Fibroblast of lung (primary cell): ENCODE measurements around the gene EGR4. TPM values are rescaled to one million over a fixed set of nuclear protein-coding genes. Genes with fewer than 3 reads are reported as not detected.
A peak's percentile ranks its signal among the peaks of the same experiment; 100 is the strongest.

Experiments
- DNase-seq, 2 donors: peaks; one replicate each; pipeline versions ENCODE4 v3.0.0 to v3.0.0-alpha.2; 2010; ENCODE audit warnings: low read depth in 2 of 2
- H2AFZ ChIP-seq: 2 replicates; pipeline ENCODE4 v1.5.1; 2012; ENCODE audit warnings: low read length, control low read depth, inconsistent platforms
- H3K27ac ChIP-seq: 2 replicates; pipeline ENCODE4 v1.5.1; 2011; ENCODE audit warnings: low read length, control low read depth; ENCODE audit not compliant: insufficient read depth
- H3K27me3 ChIP-seq: 2 replicates; pipeline ENCODE4 v1.5.1; 2011; ENCODE audit warnings: mild to moderate bottlenecking, low read length; ENCODE audit not compliant: control insufficient read depth, insufficient read depth
- H3K36me3 ChIP-seq: 2 replicates; pipeline ENCODE4 v1.5.1; 2011; ENCODE audit warnings: low read length; ENCODE audit not compliant: control insufficient read depth, insufficient read depth
- H3K4me1 ChIP-seq: 2 replicates; pipeline ENCODE4 v1.5.1; 2011; ENCODE audit warnings: low read length; ENCODE audit not compliant: control insufficient read depth, insufficient read depth; ENCODE audit errors: extremely low read depth
- H3K4me2 ChIP-seq: 2 replicates; pipeline ENCODE4 v1.5.1; 2011; ENCODE audit warnings: low read length, control low read depth; ENCODE audit not compliant: insufficient read depth; ENCODE audit errors: extremely low read depth
- H3K4me3 ChIP-seq, 4 experiments: fragments of 200-600 bp in 1 of 4; sonication (generic) in 1 of 4; replicated peaks in 1 of 4; 2 replicates each; pipeline ENCODE4 v1.5.1; 2011 to 2016; ENCODE audit warnings: low read length in 4 of 4, low read depth in 3 of 4, mild to moderate bottlenecking in 3 of 4, control low read depth in 2 of 4, inconsistent platforms in 1 of 4, mixed read lengths in 1 of 4; ENCODE audit not compliant: insufficient read depth in 1 of 4; ENCODE audit errors: control extremely low read depth in 1 of 4
- H3K79me2 ChIP-seq: 2 replicates; pipeline ENCODE4 v1.5.1; 2012; ENCODE audit warnings: mild to moderate bottlenecking, low read length, inconsistent platforms; ENCODE audit not compliant: control insufficient read depth, insufficient read depth
- H3K9ac ChIP-seq: 2 replicates; pipeline ENCODE4 v1.5.1; 2011; ENCODE audit warnings: mild to moderate bottlenecking, low read length, control low read depth; ENCODE audit not compliant: insufficient read depth
- H3K9me3 ChIP-seq: 2 replicates; pipeline ENCODE4 v1.5.1; 2012; ENCODE audit warnings: low read depth, low read length; ENCODE audit not compliant: control insufficient read depth, insufficient read depth
- H4K20me1 ChIP-seq: 2 replicates; pipeline ENCODE4 v1.5.1; 2011; ENCODE audit warnings: low read length; ENCODE audit not compliant: control insufficient read depth, insufficient read depth; ENCODE audit errors: extremely low read depth
- CTCF ChIP-seq, 2 donors: IDR thresholded peaks in 1 of 2; conservative IDR thresholded peaks in 1 of 2; 1 replicate in 1 of 2; 2 replicates in 1 of 2; pipeline ENCODE4 v1.5.1; 2011 to 2012; ENCODE audit warnings: low read length in 2 of 2, control low read depth in 1 of 2, inconsistent platforms in 1 of 2, low read depth in 1 of 2, mild to moderate bottlenecking in 1 of 2
- EZH2 ChIP-seq: IDR thresholded peaks from 2 replicates; pipeline ENCODE4 v1.5.1; 2012; ENCODE audit warnings: low read length, control low read depth, mild to moderate bottlenecking; ENCODE audit errors: missing control alignments
- polyA plus RNA-seq, 2 donors: library from polyadenylated mRNA; depleted of rRNA in 1 of 2; stranded (reverse) in 1 of 2; unstranded in 1 of 2; fragments of >200 nt; gene quantifications; 2 replicates each; pipeline ENCODE4 v1.2.1, GENCODE V29; 2011 to 2012; ENCODE audit warnings: missing spikeins in 1 of 2
- total RNA-seq: library from RNA; depleted of rRNA; stranded (reverse); fragments of >200 nt; gene quantifications from 2 replicates; pipeline ENCODE4 v1.2.1, GENCODE V29; 2014

EGR4 gene
- total and polyA plus RNA-seq, 2 donors (not counting 1 experiment from before 2014, with no cell fraction given): not detected

- TF ChIP-seq CTCF (conservative IDR thresholded peaks at IDR 0.05 in 1 of 2, IDR thresholded peaks at IDR 0.05 in 1 of 2; ENCODE audit: low read depth in 1 of 2, low read length in 2 of 2) (no peak), EZH2 (peak; percentile 98)
- no peak overlapping the region for H3K27ac ChIP-seq
- no peak for DNase-seq
- no peaks in the 10 kb centered on the region for H3K79me2 ChIP-seq
- no peak overlapping the region for H2AFZ ChIP-seq
- H3K27me3 ChIP-seq: peaks cover 54% of the 10 kb centered on the region
- no peak overlapping the region for H3K4me3 ChIP-seq
- no peaks in the 10 kb centered on the region for H3K4me1 ChIP-seq
- no peak overlapping the region for H3K9ac ChIP-seq
- H3K36me3 ChIP-seq: no peaks in the 10 kb centered on the region
- H3K9me3 ChIP-seq: no peaks in the 10 kb centered on the region
- no peaks in the 10 kb centered on the region for H4K20me1 ChIP-seq
- H3K4me2 ChIP-seq: no peak overlapping the region
Measured at GRCh38 chr2:73292316-73292905, 937 bp downstream of the EGR4 start.

- Histone ChIP-seq H3K9ac (no peak overlapping the region), H3K4me1 (no peaks in the 10 kb centered on the region), H3K36me3 (no peaks in the 10 kb centered on the region), H3K27ac (no peak overlapping the region), H4K20me1 (no peaks in the 10 kb centered on the region), H3K9me3 (no peaks in the 10 kb centered on the region), H2AFZ (no peak overlapping the region), H3K4me3 (no peak overlapping the region), H3K27me3 (peaks cover 54% of the 10 kb centered on the region), H3K4me2 (peak overlapping the region; percentile 25), H3K79me2 (no peaks in the 10 kb centered on the region)
- TF ChIP-seq EZH2 (peak; percentile 93), CTCF (conservative IDR thresholded peaks at IDR 0.05 in 1 of 2, IDR thresholded peaks at IDR 0.05 in 1 of 2; ENCODE audit: low read depth in 1 of 2, low read length in 2 of 2) (no peak)
- DNase-seq: no peak
Measured at GRCh38 chr2:73291461-73292315, 1.7 kb downstream of the EGR4 start.

- Histone ChIP-seq H4K20me1 (no peaks in the 10 kb centered on the region), H3K4me1 (no peaks in the 10 kb centered on the region), H3K9ac (no peak overlapping the region), H3K9me3 (no peaks in the 10 kb centered on the region), H2AFZ (no peak overlapping the region), H3K79me2 (no peaks in the 10 kb centered on the region), H3K4me2 (peak overlapping the region; percentile 25), H3K36me3 (no peaks in the 10 kb centered on the region), H3K27me3 (peaks cover 56% of the 10 kb centered on the region), H3K4me3 (no peak overlapping the region), H3K27ac (no peak overlapping the region)
- peak; percentile 54 for DNase-seq
- no peak for TF ChIP-seq CTCF (conservative IDR thresholded peaks at IDR 0.05 in 1 of 2, IDR thresholded peaks at IDR 0.05 in 1 of 2; ENCODE audit: low read depth in 1 of 2, low read length in 2 of 2)
- TF ChIP-seq EZH2: no peak
Measured at GRCh38 chr2:73291093-73291460, 2.3 kb downstream of the EGR4 start.
